HG02623 (cell line): Measurements from ENCODE around the gene SH3GL1.
A peak's percentile ranks its signal among the peaks of the same experiment; 100 is the strongest.

Experiments used
- ATAC-seq: cut with Tn5 transposase; IDR thresholded peaks from one replicate; pipeline ENCODE4 v1.9.1; 2021; ENCODE audit warnings: moderate library complexity; ENCODE audit not compliant: unreplicated experiment

The SH3GL1 gene

GRCh38 chr19:4432918-4433506 lies 32.7 kb upstream of the SH3GL1 start:
- no peak for ATAC-seq

GRCh38 chr19:4431808-4432674 lies 31.7 kb upstream of the SH3GL1 start:
- ATAC-seq: peak; percentile 41

GRCh38 chr19:4431296-4431695 lies 30.9 kb upstream of the SH3GL1 start:
- ATAC-seq: no peak

- ATAC-seq: no peak
These were observed 30.4 kb upstream of the SH3GL1 start for GRCh38 chr19:4430760-4431159.

- no peak for ATAC-seq
These were observed 29.4 kb upstream of the SH3GL1 start for GRCh38 chr19:4429771-4430171.

- ATAC-seq: no peak
These were observed 28.9 kb upstream of the SH3GL1 start for GRCh38 chr19:4429256-4429655.

GRCh38 chr19:4428326-4428975 lies 28.1 kb upstream of the SH3GL1 start:
- no peak for ATAC-seq

- ATAC-seq: no peak
These were observed 25.2 kb upstream of the SH3GL1 start for GRCh38 chr19:4425537-4425936.

- no peak for ATAC-seq
These were observed 23.2 kb upstream of the SH3GL1 start for GRCh38 chr19:4423416-4424126.

- ATAC-seq: no peak
These were observed 15.9 kb upstream of the SH3GL1 start for GRCh38 chr19:4416268-4416667.

- ATAC-seq: no peak
These were observed 15.0 kb upstream of the SH3GL1 start for GRCh38 chr19:4415352-4415751.

GRCh38 chr19:4414800-4415321 lies 14.5 kb upstream of the SH3GL1 start:
- no peak for ATAC-seq

- no peak for ATAC-seq
These were observed 13.9 kb upstream of the SH3GL1 start for GRCh38 chr19:4414144-4414799.

- ATAC-seq: no peak
These were observed 13.2 kb upstream of the SH3GL1 start for GRCh38 chr19:4413588-4413987.

GRCh38 chr19:4409123-4409933 lies 9.0 kb upstream of the SH3GL1 start:
- no peak for ATAC-seq

GRCh38 chr19:4406626-4407025 lies 6.3 kb upstream of the SH3GL1 start:
- no peak for ATAC-seq

GRCh38 chr19:4405977-4406376 lies 5.6 kb upstream of the SH3GL1 start:
- no peak for ATAC-seq

- no peak for ATAC-seq
These were observed 2.8 kb upstream of the SH3GL1 start for GRCh38 chr19:4403005-4403761.
